T1000 (cell line): Measurements from ENCODE around the gene MYL7.
A peak's percentile ranks its signal among the peaks of the same experiment; 100 is the strongest.
"Not testable (repeated sequence)": the region's sequence is repeated elsewhere in the genome, so short reads cannot be mapped to it uniquely, and the experiment has no call there.

Experiments used
- DNase-seq: peaks from one replicate; lab custom pipeline; 2025; ENCODE audit warnings: mixed read lengths; lab: John Stamatoyannopoulos, UW

Gene MYL7

DNA sequence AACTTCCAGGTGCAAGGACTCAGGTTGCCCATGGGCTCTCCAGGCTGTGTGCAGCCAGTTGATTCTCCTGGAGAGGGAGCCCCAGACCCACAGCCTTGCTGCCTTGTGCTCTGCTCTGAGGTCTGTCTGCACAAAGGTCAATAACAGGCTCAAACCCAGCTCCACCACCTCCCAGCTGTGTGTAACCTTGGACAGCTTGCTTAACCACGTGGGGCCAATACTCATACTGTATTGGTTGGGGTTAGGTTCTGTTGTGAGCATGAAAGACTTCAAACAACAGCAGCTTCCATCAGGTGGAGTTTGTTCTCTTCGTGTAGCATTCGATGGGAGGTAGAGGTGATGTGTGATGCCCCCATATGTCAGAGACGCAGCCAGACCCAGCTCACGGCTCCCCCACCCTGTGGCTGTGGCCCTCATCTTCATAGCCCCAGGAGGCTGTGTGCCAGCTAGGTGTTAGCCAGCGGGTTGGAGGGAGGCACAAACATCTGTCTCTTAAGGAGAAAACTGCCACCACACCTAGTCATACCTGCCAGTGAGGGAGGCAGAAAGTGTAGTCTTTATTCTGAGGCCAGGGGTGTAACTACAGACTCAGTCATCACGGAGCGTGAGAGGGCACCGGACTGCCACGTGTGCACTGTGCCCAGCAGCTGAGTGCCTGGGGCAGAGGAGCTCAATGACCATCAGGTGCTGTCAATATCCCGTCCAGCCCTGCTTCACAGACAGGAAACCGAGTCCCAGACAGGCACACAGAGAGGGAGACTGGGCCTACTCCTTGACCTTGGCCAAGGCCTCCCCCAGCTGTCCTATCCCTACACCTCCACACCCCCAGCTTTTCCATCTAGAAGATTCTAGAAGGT, 9.7 kb downstream of the MYL7 start:
- DNase-seq = no peak

- no peak for DNase-seq
These were observed 12.2 kb downstream of the MYL7 start for GRCh38 chr7:44128721-44129582.

GRCh38 chr7:44127161-44127560, 14.0 kb downstream of the MYL7 start:
- DNase-seq = no peak

- not testable (repeated sequence) for DNase-seq
These were observed 14.6 kb downstream of the MYL7 start for GRCh38 chr7:44126574-44126973.

GRCh38 chr7:44124822-44125202, 16.3 kb downstream of the MYL7 start:
- no peak for DNase-seq

DNA sequence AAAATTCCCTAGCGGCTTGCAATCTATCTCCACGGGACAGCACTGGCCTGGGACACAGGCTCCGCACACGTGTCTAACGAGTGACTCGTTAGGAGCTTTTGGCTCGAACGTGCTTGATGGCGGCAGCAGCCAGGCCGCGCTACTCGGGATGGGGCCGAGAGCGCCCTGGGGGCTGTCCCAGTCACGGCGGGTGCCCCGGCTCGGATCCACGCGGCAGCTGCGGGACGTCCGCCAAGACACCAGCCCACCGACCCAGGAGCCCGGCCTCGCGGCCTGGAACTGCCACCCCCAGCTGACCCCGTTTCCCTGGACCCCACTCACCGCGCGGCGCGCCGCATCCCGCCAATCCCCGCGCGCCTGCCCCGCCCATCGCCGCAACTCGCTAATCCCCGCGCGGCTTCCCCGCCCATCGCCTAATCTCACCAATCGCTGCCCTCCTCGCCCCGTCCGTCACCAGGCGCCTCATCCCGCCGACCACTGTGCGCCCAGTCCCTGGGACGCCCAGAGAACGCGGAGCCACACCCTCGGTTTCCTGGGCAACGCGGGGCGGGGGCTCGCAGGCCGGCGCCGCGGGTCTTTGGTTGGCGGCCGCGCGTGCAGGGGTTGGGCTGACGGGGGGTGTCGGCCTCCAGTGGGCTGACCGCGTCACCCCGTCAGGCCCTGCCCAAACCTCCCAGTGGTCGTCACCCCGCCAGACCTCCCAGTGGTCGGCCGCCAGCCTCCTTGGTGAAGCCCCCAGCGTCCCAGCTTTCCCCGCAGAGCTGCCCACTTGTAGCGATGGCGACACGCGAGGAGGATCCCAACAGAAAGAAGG, 17.7 kb downstream of the MYL7 start, which contains the start of gene POLD2:
POLD2 (minus strand) TSS at position 359 of the 814 bp plus-strand sequence. CDS start 1,495 bp downstream, outside the sequence.
- DNase-seq = peak; percentile 96

DNA sequence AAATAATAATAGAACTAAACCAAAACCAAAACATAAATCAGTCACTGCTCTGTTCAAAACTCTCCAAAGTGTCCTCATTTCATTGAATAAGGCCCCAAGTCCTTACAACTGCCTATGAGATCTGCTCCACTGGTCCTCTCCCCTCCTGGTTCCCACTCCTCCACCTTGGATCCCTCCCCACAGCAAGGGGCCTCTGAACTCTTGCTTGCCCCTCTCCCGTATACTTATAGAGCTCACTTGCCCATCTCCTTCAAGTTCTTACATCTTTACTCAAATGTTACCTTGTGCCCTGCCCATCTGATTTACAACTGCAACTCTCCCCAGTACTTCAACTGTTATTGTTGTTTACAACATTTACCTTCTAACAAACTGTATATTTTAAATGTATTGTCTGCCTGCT, 18.6 kb downstream of the MYL7 start:
- DNase-seq = no peak

DNA sequence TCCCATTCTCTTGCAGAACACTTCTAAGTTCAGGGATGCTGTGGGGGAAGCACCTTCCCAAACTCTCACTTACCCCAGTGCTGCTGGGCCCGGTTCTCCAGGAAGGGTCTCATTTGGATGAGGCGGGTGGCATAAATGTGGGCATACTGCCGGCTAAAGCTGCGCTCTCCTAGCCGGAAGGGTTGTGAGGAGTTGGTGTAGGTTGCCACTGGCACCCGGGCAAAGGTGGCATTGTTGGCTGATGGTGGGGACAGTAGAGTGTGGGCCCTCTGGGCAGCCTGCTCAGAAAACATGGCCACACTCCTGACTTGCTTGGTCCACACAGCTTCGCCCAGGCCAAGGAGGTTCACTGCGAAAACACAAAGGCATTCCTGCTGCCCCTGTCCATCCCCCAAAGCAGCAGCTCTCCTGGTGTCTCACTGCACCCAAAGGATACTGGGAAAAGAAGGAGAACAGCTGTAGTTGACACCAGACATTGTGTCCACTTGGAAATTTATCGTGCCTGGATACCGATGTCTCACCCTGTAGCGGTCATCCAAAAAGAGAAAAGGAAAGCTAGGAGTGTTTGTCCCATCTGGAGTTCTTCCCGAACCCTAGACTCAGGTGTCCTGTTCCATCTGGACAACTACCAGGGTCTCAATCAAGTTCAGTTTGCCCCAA, 19.2 kb downstream of the MYL7 start:
- DNase-seq = no peak

- no peak for DNase-seq
These were observed 20.7 kb downstream of the MYL7 start for GRCh38 chr7:44120395-44120794.

GRCh38 chr7:44119829-44120380, 21.2 kb downstream of the MYL7 start:
- DNase-seq = no peak

- no peak for DNase-seq
These were observed 23.2 kb downstream of the MYL7 start for GRCh38 chr7:44117801-44118429.

DNA sequence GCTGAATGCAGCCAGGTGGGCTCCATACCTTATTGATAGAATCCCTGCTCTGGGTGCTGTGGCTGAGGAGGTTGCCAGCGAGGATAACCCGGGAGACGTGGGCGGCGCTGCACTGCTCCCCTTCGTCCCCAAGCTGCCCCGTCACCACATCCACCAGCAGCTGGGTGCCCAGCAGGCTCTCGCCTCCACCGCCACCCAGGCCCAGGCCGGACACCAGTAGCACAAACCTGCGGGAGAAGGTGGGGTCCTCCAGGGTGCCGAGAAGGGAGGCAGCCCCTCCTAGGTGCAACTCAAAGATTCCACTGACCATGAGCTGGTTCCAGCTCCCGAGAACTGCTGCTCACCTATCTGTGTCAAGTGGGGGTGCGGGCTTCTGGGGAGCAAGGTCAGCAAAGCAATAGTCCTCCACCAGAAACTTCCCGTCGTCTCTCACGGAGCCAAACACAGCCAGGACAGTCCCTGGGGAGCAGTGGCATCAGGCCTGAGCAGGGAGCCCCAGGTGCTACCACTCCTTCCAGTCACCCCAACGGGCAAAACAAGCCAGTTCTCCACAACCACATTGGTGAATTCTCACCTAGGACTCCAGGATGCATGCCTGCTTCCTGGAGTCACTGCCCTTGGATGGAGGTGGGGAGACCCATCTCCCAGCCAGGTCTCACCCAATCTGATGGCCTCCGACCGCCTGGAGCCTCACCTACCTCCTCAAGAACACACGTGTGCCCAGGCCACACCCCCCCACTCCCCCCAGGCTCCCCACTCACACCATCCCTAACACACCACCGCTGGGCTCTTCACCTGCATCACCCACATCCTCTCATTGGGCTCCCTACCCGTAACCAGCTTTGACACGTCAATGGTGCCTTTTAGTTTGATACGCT, 24.1 kb downstream of the MYL7 start:
- no peak for DNase-seq

DNA sequence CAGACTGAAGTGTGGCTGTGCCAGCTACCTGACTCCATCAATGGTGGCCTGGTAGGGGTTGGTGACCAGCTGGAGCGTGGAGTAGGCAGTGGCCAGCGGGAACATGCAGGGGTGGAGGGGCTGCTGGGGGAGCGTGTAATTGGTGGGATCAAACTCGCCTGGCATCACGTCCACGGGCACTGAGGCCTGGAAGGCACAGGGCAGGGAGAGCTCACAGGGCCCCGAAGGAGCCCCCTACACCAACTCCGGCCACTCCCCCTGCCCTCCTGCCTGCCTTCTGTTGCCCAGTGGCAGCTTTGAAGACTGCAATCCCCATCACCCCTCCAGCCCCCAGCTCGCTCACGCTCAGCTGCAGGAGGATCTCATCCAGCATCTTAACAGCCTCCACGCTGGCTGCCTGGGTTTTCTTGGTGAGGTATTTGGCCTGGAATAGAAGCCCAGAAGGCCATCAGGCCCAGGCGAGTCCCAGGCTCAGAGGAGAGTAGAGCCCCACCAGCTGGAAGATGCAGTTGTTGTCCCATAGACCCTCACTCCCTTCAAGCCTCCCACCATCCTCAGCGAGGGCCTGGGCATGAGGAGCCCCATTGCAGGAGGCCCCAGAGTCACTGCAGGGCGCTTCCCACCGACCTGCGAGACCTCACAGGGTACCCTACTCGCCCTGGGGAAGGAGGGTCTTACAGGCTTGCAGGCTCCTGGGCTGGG, 24.9 kb downstream of the MYL7 start:
- DNase-seq = no peak

DNA sequence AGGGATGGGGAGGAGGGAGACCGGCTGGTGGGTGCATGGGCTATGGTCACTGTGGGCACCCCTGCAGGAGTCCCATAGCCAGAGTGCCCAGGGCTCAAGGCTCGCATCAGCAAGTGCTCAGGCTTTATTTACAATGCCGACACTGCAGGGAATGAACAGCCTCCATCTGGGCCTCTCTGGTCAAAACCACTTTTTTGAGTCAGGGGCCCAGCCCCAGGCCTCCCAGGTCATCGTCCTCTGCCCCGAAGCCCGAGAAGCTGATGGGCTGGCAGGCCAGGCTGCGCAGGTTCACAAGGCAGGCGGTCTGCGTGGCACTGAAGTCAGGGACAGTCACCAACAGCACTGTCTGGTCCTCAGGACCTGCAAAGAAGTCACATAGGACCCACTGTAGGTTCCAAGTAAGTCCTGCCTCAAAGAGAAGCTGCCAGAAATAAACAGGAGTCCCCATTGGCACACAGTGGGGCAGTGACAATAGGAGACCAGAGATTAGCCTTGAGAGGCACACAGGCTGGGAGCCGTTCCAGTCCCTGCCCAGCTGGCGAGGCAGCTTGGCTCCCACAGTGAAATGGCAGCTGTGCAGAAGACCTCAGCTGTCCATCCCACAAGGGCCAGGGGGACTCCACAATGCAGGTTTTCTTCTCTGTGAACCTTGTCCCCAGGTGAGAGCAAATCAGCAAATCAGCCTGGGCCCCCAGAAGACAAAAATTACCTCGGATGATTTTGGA, 26.4 kb downstream of the MYL7 start:
- no peak for DNase-seq

GRCh38 chr7:44113764-44114354, 27.3 kb downstream of the MYL7 start:
- DNase-seq = no peak

DNA sequence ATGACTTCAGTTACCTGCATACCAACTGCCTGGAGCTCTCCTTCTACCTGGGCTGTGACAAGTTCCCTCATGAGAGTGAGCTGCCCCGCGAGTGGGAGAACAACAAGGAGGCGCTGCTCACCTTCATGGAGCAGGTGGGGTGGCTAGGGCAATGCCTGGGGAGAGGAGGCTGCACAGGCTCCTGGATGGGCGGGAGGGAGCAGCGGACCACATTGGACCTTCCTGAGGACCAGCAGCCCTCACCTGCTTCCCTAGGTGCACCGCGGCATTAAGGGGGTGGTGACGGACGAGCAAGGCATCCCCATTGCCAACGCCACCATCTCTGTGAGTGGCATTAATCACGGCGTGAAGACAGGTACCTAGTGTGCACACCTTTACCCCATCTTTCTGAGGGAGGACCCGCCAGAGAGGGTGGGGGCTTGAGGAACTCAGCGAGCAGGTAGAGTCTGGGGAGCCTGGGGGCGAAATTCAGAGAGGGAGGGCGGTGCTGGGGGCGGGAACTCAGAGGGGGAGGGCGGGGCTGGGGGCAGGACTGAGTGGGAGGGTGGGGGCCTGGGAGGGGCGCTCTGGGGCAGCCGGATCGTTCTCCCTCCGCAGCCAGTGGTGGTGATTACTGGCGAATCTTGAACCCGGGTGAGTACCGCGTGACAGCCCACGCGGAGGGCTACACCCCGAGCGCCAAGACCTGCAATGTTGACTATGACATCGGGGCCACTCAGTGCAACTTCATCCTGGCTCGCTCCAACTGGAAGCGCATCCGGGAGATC, 28.0 kb downstream of the MYL7 start:
- no peak for DNase-seq
